ENCODE measurements around the gene TMEM168. TPM values are rescaled to one million over a fixed set of nuclear protein-coding genes. Genes with fewer than 3 reads are reported as not detected.

Gene TMEM168
- total RNA-seq, 2 donors from 2014 or later = 20.6 to 27.6 TPM

GRCh38 chr7:112790586-112791003, 402 bp upstream of the TMEM168 start:
- DNase-seq (ENCODE audit: low spot score in 2 of 2) (no peak), ATAC-seq (no peak)
- H3K27ac Mint-ChIP-seq = peak overlapping the region; percentile 80 to 98
- peaks cover 24 to 28% of the 10 kb centered on the region in 2 donors for H3K36me3 Mint-ChIP-seq
- peaks cover 0 to 5% of the 10 kb centered on the region in 2 donors for H3K9me3 Mint-ChIP-seq

GRCh38 chr7:112789453-112789816, 758 bp downstream of the TMEM168 start:
- DNase-seq (ENCODE audit: low spot score in 2 of 2) (no peak), ATAC-seq (no peak)
- peak overlapping the region; percentile 92 to 98 for H3K27ac Mint-ChIP-seq
- peaks cover 24 to 29% of the 10 kb centered on the region in 2 donors for H3K36me3 Mint-ChIP-seq
- no peaks in the 10 kb centered on the region for H3K9me3 Mint-ChIP-seq

- no peaks in the 10 kb centered on the region for H3K9me3 Mint-ChIP-seq
- no peak for DNase-seq (ENCODE audit: low spot score in 2 of 2)
- ATAC-seq = no peak
- H3K36me3 Mint-ChIP-seq = peaks cover 30 to 35% of the 10 kb centered on the region in 2 donors
- H3K27ac Mint-ChIP-seq = peak overlapping the region; percentile 92 to 98
Measured at GRCh38 chr7:112788778-112789343, 1.3 kb downstream of the TMEM168 start.

GRCh38 chr7:112784603-112785002, 5.6 kb downstream of the TMEM168 start:
- no peak overlapping the region for H3K27ac Mint-ChIP-seq
- H3K36me3 Mint-ChIP-seq = peaks cover 39 to 60% of the 10 kb centered on the region in 2 donors
- ATAC-seq (no peak), DNase-seq (ENCODE audit: low spot score in 2 of 2) (no peak)
- H3K9me3 Mint-ChIP-seq = no peaks in the 10 kb centered on the region

GRCh38 chr7:112782498-112782897, 7.7 kb downstream of the TMEM168 start:
- DNase-seq (ENCODE audit: low spot score in 2 of 2) = peak in 1 of 2 donors; percentile 20
- Mint-ChIP-seq H3K36me3 (peaks cover 20 to 50% of the 10 kb centered on the region in 2 donors), H3K27ac (peak overlapping the region; percentile 65 to 79), H3K9me3 (no peaks in the 10 kb centered on the region)
- peak; percentile 95 to 100 for ATAC-seq

- Mint-ChIP-seq H3K27ac (no peak overlapping the region), H3K9me3 (no peaks in the 10 kb centered on the region), H3K36me3 (peaks cover 20 to 42% of the 10 kb centered on the region in 2 donors)
- ATAC-seq = no peak
- no peak for DNase-seq (ENCODE audit: low spot score in 2 of 2)
Measured at GRCh38 chr7:112781558-112781957, 8.6 kb downstream of the TMEM168 start.

- H3K36me3 Mint-ChIP-seq = peaks cover 20 to 42% of the 10 kb centered on the region in 2 donors
- DNase-seq (ENCODE audit: low spot score in 2 of 2) (no peak), ATAC-seq (no peak)
- H3K27ac Mint-ChIP-seq = peak overlapping the region in 1 of 2 donors; percentile 42
- H3K9me3 Mint-ChIP-seq = no peaks in the 10 kb centered on the region
Measured at GRCh38 chr7:112781110-112781509, 9.1 kb downstream of the TMEM168 start.

GRCh38 chr7:112779667-112780066, 10.5 kb downstream of the TMEM168 start:
- no peak for DNase-seq (ENCODE audit: low spot score in 2 of 2)
- no peaks in the 10 kb centered on the region for H3K9me3 Mint-ChIP-seq
- peaks cover 20 to 42% of the 10 kb centered on the region in 2 donors for H3K36me3 Mint-ChIP-seq
- no peak overlapping the region for H3K27ac Mint-ChIP-seq
- ATAC-seq = no peak

GRCh38 chr7:112777406-112777805, 12.8 kb downstream of the TMEM168 start:
- H3K36me3 Mint-ChIP-seq = peaks cover 12 to 25% of the 10 kb centered on the region in 2 donors

GRCh38 chr7:112771166-112771565, 19.0 kb downstream of the TMEM168 start:
- no peak overlapping the region for H3K27ac Mint-ChIP-seq
- H3K9me3 Mint-ChIP-seq = no peaks in the 10 kb centered on the region
- peaks cover 0 to 6% of the 10 kb centered on the region in 2 donors for H3K36me3 Mint-ChIP-seq
- ATAC-seq (no peak), DNase-seq (ENCODE audit: low spot score in 2 of 2) (no peak)

More at GRCh38 chr7:112777406-112777805, 12.8 kb downstream of the TMEM168 start:
- H3K27ac Mint-ChIP-seq = no peak overlapping the region
- ATAC-seq (no peak), DNase-seq (ENCODE audit: low spot score in 2 of 2) (no peak)
- H3K9me3 Mint-ChIP-seq = no peaks in the 10 kb centered on the region

GRCh38 chr7:112770051-112770450, 20.1 kb downstream of the TMEM168 start:
- Mint-ChIP-seq H3K36me3 (peaks cover 0 to 6% of the 10 kb centered on the region in 2 donors), H3K9me3 (no peaks in the 10 kb centered on the region), H3K27ac (no peak overlapping the region)
- DNase-seq (ENCODE audit: low spot score in 2 of 2) (no peak), ATAC-seq (no peak)

- DNase-seq (ENCODE audit: low spot score in 2 of 2) (no peak), ATAC-seq (no peak)
- H3K9me3 Mint-ChIP-seq = no peaks in the 10 kb centered on the region
- H3K27ac Mint-ChIP-seq = no peak overlapping the region
- H3K36me3 Mint-ChIP-seq = peaks cover 0 to 6% of the 10 kb centered on the region in 2 donors
Measured at GRCh38 chr7:112765105-112765504, 25.1 kb downstream of the TMEM168 start.

- H3K9me3 Mint-ChIP-seq = no peaks in the 10 kb centered on the region
- ATAC-seq (no peak), DNase-seq (ENCODE audit: low spot score in 2 of 2) (no peak)
- H3K27ac Mint-ChIP-seq = no peak overlapping the region
- H3K36me3 Mint-ChIP-seq = peaks cover 0 to 6% of the 10 kb centered on the region in 2 donors
Measured at GRCh38 chr7:112763996-112764395, 26.2 kb downstream of the TMEM168 start.

GRCh38 chr7:112763298-112763697, 26.9 kb downstream of the TMEM168 start:
- DNase-seq (ENCODE audit: low spot score in 2 of 2) (no peak), ATAC-seq (no peak)
- Mint-ChIP-seq H3K9me3 (no peaks in the 10 kb centered on the region), H3K36me3 (peaks cover 0 to 6% of the 10 kb centered on the region in 2 donors), H3K27ac (no peak overlapping the region)

- no peaks in the 10 kb centered on the region for H3K36me3 Mint-ChIP-seq
- no peak overlapping the region for H3K27ac Mint-ChIP-seq
- ATAC-seq = no peak
- no peaks in the 10 kb centered on the region for H3K9me3 Mint-ChIP-seq
- DNase-seq (ENCODE audit: low spot score in 2 of 2) = no peak
Measured at GRCh38 chr7:112759905-112760304, 30.3 kb downstream of the TMEM168 start.

GRCh38 chr7:112757337-112757736, 32.9 kb downstream of the TMEM168 start:
- Mint-ChIP-seq H3K36me3 (no peaks in the 10 kb centered on the region), H3K27ac (no peak overlapping the region), H3K9me3 (no peaks in the 10 kb centered on the region)
- ATAC-seq (no peak), DNase-seq (ENCODE audit: low spot score in 2 of 2) (no peak)

- Mint-ChIP-seq H3K9me3 (no peaks in the 10 kb centered on the region), H3K27ac (no peak overlapping the region), H3K36me3 (no peaks in the 10 kb centered on the region)
- ATAC-seq (no peak), DNase-seq (ENCODE audit: low spot score in 2 of 2) (no peak)
Measured at GRCh38 chr7:112753298-112753697, 36.9 kb downstream of the TMEM168 start.

- H3K36me3 Mint-ChIP-seq = no peaks in the 10 kb centered on the region
- no peak for ATAC-seq
- H3K9me3 Mint-ChIP-seq = no peaks in the 10 kb centered on the region
- no peak for DNase-seq (ENCODE audit: low spot score in 2 of 2)
- H3K27ac Mint-ChIP-seq = no peak overlapping the region
Measured at GRCh38 chr7:112752576-112752975, 37.6 kb downstream of the TMEM168 start.

All from activated naive CD4-positive, alpha-beta T cell treated with anti-CD3 and anti-CD28 coated beads, Interleukin-2, amount 50 U/mL, for 72 hours (primary cell).